H1 (cell line): ENCODE data around the gene NTMT1. TPM values are rescaled to one million over a fixed set of nuclear protein-coding genes. Genes with fewer than 3 reads are reported as not detected.

Experiments used
- CHD1 ChIP-seq: IDR thresholded peaks from 2 replicates; pipeline ENCODE4 v1.6.1; 2012; ENCODE audit warnings: low read depth, low read length, improper control_type of control experiment
- RNF2 ChIP-seq: fragments of 200-900, 300-1000 bp; sonication (generic); IDR thresholded peaks from 2 replicates; pipeline ENCODE4 v1.7.1; 2016; ENCODE audit warnings: borderline replicate concordance, low read depth, mild to moderate bottlenecking, antibody characterized with exemption, low read length; ENCODE audit not compliant: poor library complexity, severe bottlenecking; ENCODE audit errors: missing control alignments
- TAF7 ChIP-seq: optimal IDR thresholded peaks from 2 replicates; pipeline ENCODE3; 2011; ENCODE audit warnings: low read depth, mild to moderate bottlenecking, inconsistent platforms, low read length, moderate library complexity, borderline replicate concordance
- polyA plus RNA-seq, 7 experiments: library from polyadenylated mRNA; depleted of rRNA in 3 of 7; stranded (reverse) in 5 of 7; unstranded in 2 of 7; fragments of >200 nt in 5 of 7; fragments of 200-250 nt in 2 of 7; gene quantifications; 1 replicate in 5 of 7; 2 replicates in 1 of 7; 4 replicates in 1 of 7; pipeline versions ENCODE4 v1.2.1 to v1.2.3, GENCODE V29; 2011 to 2013; ENCODE audit warnings: missing spikeins in 2 of 7, mixed read lengths in 2 of 7
- total RNA-seq: library from RNA; stranded (reverse); fragmentation: NEBNext Ultra II Directional; extraction: Animal tissue kit (Norgen Biotek cat#: 25700); gene quantifications from 2 replicates; pipeline ENCODE4 v1.2.1, GENCODE V29; 2021
- TF ChIP-seq, protein P1 (sequence below): IDR thresholded peaks from 2 replicates; pipeline ENCODE4 v1.6.1; 2012; ENCODE audit warnings: low read length, inconsistent platforms

Gene NTMT1
- total and polyA plus RNA-seq, 2 of the 8 experiments (the other 6 are each of a cell fraction or from before 2014, with no cell fraction given) = 66.8 to 70.2 TPM

DNA sequence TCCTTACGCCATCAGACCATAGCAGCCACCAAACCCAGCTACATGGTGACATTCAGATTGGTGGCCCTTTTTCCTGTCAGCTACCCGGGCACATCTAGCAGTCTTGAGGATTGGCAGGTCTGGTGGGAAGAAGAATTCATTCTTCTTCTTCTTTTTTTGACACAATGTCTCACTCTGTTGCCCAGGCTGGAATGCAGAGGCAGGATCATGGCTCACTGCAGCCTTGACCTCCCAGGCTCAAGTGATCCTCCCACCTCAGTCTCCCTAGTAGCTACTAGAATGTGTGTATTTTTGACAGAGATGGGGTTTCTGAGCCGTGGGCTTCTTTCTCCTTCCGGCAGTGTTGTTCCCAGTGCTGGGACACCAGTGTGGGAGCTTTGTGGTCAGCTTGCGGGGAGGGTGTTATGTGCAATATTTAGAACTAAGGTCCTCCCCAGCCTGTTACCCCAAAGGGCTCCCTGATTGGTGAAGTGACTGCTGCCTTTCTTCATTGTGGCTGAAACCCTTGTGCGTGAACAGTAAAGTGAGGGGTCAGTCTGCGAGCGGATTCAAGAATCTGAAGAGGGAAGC is 3.4 kb downstream of the NTMT1 start (continued):
- TF ChIP-seq, protein P1, sequence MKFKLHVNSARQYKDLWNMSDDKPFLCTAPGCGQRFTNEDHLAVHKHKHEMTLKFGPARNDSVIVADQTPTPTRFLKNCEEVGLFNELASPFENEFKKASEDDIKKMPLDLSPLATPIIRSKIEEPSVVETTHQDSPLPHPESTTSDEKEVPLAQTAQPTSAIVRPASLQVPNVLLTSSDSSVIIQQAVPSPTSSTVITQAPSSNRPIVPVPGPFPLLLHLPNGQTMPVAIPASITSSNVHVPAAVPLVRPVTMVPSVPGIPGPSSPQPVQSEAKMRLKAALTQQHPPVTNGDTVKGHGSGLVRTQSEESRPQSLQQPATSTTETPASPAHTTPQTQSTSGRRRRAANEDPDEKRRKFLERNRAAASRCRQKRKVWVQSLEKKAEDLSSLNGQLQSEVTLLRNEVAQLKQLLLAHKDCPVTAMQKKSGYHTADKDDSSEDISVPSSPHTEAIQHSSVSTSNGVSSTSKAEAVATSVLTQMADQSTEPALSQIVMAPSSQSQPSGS = no peak
- TF ChIP-seq RNF2 = no peak
- TF ChIP-seq TAF7 = no peak
- TF ChIP-seq CHD1 = no peak
